ENCODE measurements around the gene EHMT1. TPM values are rescaled to one million over a fixed set of nuclear protein-coding genes. Genes with fewer than 3 reads are reported as not detected.

Gene EHMT1
- total and polyA plus RNA-seq, 9 of the 15 experiments (the other 6 are each of a cell fraction or from before 2014, with no cell fraction given), result 2.2 to 76.0 (median 36.4) TPM

DNA sequence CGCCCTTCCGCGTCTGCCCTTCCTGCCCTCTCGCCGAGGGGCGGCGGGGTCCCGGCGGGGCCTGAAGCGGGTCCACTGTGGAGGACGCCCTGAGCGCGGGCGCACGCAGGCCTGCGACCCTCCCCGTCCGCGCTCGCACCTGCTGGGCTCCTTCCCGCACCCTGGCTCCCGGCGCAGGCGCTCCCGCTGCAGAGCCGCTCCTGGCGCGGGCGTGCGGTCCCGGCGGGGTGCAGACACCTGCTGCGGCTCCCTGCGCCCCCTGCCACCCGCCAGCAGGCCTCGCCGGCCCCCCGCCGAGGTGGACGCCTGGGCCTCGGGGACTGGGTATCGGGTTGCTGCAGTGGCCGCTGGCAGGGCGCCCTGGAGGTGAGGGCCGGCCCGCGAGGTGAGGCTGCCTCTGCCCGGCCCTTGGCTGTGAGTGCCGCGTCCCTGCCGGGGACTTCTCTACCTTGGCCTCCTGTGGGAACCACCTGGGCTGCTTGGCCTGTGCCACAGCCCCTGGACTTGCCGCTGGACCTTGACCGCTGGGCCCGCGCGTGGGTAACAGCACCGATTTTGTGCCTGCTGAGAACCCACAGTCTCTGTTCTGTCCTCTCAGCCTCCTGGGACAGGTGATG is 12.7 kb upstream of the EHMT1 start:
- peak; percentile 32 for FAIRE-seq
- TF ChIP-seq, protein P1, sequence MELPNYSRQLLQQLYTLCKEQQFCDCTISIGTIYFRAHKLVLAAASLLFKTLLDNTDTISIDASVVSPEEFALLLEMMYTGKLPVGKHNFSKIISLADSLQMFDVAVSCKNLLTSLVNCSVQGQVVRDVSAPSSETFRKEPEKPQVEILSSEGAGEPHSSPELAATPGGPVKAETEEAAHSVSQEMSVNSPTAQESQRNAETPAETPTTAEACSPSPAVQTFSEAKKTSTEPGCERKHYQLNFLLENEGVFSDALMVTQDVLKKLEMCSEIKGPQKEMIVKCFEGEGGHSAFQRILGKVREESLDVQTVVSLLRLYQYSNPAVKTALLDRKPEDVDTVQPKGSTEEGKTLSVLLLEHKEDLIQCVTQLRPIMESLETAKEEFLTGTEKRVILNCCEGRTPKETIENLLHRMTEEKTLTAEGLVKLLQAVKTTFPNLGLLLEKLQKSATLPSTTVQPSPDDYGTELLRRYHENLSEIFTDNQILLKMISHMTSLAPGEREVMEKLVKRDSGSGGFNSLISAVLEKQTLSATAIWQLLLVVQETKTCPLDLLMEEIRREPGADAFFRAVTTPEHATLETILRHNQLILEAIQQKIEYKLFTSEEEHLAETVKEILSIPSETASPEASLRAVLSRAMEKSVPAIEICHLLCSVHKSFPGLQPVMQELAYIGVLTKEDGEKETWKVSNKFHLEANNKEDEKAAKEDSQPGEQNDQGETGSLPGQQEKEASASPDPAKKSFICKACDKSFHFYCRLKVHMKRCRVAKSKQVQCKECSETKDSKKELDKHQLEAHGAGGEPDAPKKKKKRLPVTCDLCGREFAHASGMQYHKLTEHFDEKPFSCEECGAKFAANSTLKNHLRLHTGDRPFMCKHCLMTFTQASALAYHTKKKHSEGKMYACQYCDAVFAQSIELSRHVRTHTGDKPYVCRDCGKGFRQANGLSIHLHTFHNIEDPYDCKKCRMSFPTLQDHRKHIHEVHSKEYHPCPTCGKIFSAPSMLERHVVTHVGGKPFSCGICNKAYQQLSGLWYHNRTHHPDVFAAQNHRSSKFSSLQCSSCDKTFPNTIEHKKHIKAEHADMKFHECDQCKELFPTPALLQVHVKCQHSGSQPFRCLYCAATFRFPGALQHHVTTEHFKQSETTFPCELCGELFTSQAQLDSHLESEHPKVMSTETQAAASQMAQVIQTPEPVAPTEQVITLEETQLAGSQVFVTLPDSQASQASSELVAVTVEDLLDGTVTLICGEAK (IDR thresholded peaks at IDR 0.05), result no peak
- TF ChIP-seq, protein P1 (CRISPR knock-in tag; IDR thresholded peaks at IDR 0.05), result no peak
- TF ChIP-seq CTBP1 (IDR thresholded peaks at IDR 0.05; ENCODE audit: borderline replicate concordance), result peak; percentile 47; the same call in 1 of the 2 replicates
- TF ChIP-seq HNRNPUL1 (IDR thresholded peaks at IDR 0.05; ENCODE audit: low read length), result no peak
- no peak for TF ChIP-seq RAD51 (IDR thresholded peaks at IDR 0.05; ENCODE audit: borderline replicate concordance, low read depth)
- 0 out of 2 replicates have a peak, but pooled peaks have one; percentile 45 for TF ChIP-seq GTF2E2 (tag; IDR thresholded peaks at IDR 0.05)
- TF ChIP-seq CXXC5 (CRISPR knock-in tag; IDR thresholded peaks at IDR 0.05), result 0 out of 2 replicates have a peak, but pooled peaks have one; percentile 41
- TF ChIP-seq CHD1 (IDR thresholded peaks at IDR 0.05; ENCODE audit: low read length), result peak; percentile 2

More for the DNA sequence above, 12.7 kb upstream of the EHMT1 start:
- Histone ChIP-seq H3K4me3 (peak overlapping the region; percentile 74), H3K79me2 (ENCODE audit: control insufficient read depth, insufficient read depth, low read length) (peaks cover 16% of the 10 kb centered on the region), H3K4me1 (replicated peaks in 1 of 2; ENCODE audit: control insufficient read depth in 2 of 2, insufficient read depth in 2 of 2, low read length in 2 of 2) (peaks cover 21 to 44% of the 10 kb centered on the region in 2 experiments; a peak in 4 of 5 replicates), H3K9me1 (ENCODE audit: control insufficient read depth, insufficient read depth, low read length) (no peaks in the 10 kb centered on the region), H4K20me1 (replicated peaks; ENCODE audit: control insufficient read depth, insufficient read depth, low read length) (peaks cover 7% of the 10 kb centered on the region; the same call in 1 of the 2 replicates), H3K36me3 (ENCODE audit: control insufficient read depth, insufficient read depth, low read length) (no peaks in the 10 kb centered on the region), H3K27me3 (ENCODE audit: control insufficient read depth in 2 of 2, insufficient read depth in 2 of 2, low read length in 2 of 2) (no peaks in the 10 kb centered on the region), H3K9ac (ENCODE audit: insufficient read depth in 1 of 2, low read depth in 2 of 2, low read length in 2 of 2) (peak overlapping the region; percentile 79 to 96; a peak in 3 of 4 replicates), H3K4me2 (ENCODE audit: insufficient read depth, low read length) (peak overlapping the region; percentile 71), H3K9me3 (replicated peaks; ENCODE audit: control insufficient read depth, insufficient read depth, low read depth, low read length) (no peaks in the 10 kb centered on the region), H2AFZ (ENCODE audit: low read depth, low read length) (peak overlapping the region; percentile 92; the same call in 1 of the 2 replicates), H3K27ac (ENCODE audit: extremely low read depth, low read depth, low read length) (peak overlapping the region; percentile 88)
- in situ Hi-C loops (cut with MboI), result no loop called here
- CTCF ChIA-PET (ENCODE audit: low intra/inter-chr PET ratio), result no interaction called here
- intact Hi-C loops (cut with micrococcal nuclease), result no loop called here
- POLR2A ChIA-PET, result interaction anchor here (1.3 kb wide), 1 partner anchor 17 kb away, joined by 4 read pairs; no protein-coding TSS in a partner anchor
- no TSS peak for BruUV-seq (replicated peaks)
- ATAC-seq (peak; percentile 28), DNase-seq (ENCODE audit: extremely low read depth in 1 of 4, low spot score in 3 of 4) (no peak)
- WGBS (ENCODE audit: insufficient coverage, low coverage, missing lambda C conversion rate), result 11% methylated on average over 25 of the region's 57 CpGs
